DND-41 (cell line): ENCODE measurements around the gene MACROD2.

Source experiments
- CTCF ChIP-seq: IDR thresholded peaks from 2 replicates; pipeline ENCODE4 v1.5.1; 2012; ENCODE audit warnings: borderline replicate concordance, low read length, moderate library complexity, mild to moderate bottlenecking; ENCODE audit not compliant: poor library complexity, severe bottlenecking; ENCODE audit errors: extremely low read depth
- EZH2 ChIP-seq: IDR thresholded peaks from 3 replicates; pipeline ENCODE4 v1.6.1; 2012; ENCODE audit warnings: borderline replicate concordance, low read depth, mild to moderate bottlenecking, moderate library complexity, low read length, inconsistent platforms; ENCODE audit not compliant: severe bottlenecking

GRCh38 chr20:14199111-14199510, 203.8 kb downstream of the MACROD2 start:
- TF ChIP-seq CTCF: no peak
- no peak for TF ChIP-seq EZH2
